ENCODE results near the gene UACA. TPM values are rescaled to one million over a fixed set of nuclear protein-coding genes. Genes with fewer than 3 reads are reported as not detected.
"Not testable (repeated sequence)": the region's sequence is repeated elsewhere in the genome, so short reads cannot be mapped to it uniquely, and the experiment has no call there.

UACA gene
- total RNA-seq, 2 donors from 2014 or later = 22.4 to 27.2 TPM

- intact Hi-C loops (cut with DNase I) = no loop called here
- TF ChIP-seq POLR2A (IDR thresholded peaks at IDR 0.05) (no peak), CTCF (IDR thresholded peaks at IDR 0.05) (no peak)
These were observed 138.3 kb downstream of the UACA start for GRCh38 chr15:70625011-70625410.

GRCh38 chr15:70618929-70619328 is 144.4 kb downstream of the UACA start:
- H3K4me1 ChIP-seq = peaks cover 4% of the 10 kb centered on the region
- TF ChIP-seq POLR2A (IDR thresholded peaks at IDR 0.05) = no peak
- TF ChIP-seq CTCF (IDR thresholded peaks at IDR 0.05) = no peak
- H3K9me3 ChIP-seq = no peaks in the 10 kb centered on the region
- DNase-seq = no peak
- H3K36me3 ChIP-seq (replicated peaks in 1 of 2; ENCODE audit: insufficient read depth in 1 of 2, low read depth in 2 of 2) = no peaks in the 10 kb centered on the region
- H3K4me3 ChIP-seq = no peak overlapping the region
- no peak for ATAC-seq
- WGBS, 2 donors = 83 to 85% methylated on average over 3 of the region's 3 CpGs
- intact Hi-C loops (cut with DNase I) = no loop called here
- no peak overlapping the region for H3K27ac ChIP-seq
- H3K27me3 ChIP-seq = no peaks in the 10 kb centered on the region

More at GRCh38 chr15:70625011-70625410, 138.3 kb downstream of the UACA start:
- DNase-seq (no peak), ATAC-seq (no peak)
- H3K4me1 ChIP-seq = no peaks in the 10 kb centered on the region
- no peak overlapping the region for H3K27ac ChIP-seq
- no peaks in the 10 kb centered on the region for H3K27me3 ChIP-seq
- H3K9me3 ChIP-seq = no peaks in the 10 kb centered on the region
- no peaks in the 10 kb centered on the region for H3K36me3 ChIP-seq (replicated peaks in 1 of 2; ENCODE audit: insufficient read depth in 1 of 2, low read depth in 2 of 2)
- H3K4me3 ChIP-seq = no peak overlapping the region

DNA sequence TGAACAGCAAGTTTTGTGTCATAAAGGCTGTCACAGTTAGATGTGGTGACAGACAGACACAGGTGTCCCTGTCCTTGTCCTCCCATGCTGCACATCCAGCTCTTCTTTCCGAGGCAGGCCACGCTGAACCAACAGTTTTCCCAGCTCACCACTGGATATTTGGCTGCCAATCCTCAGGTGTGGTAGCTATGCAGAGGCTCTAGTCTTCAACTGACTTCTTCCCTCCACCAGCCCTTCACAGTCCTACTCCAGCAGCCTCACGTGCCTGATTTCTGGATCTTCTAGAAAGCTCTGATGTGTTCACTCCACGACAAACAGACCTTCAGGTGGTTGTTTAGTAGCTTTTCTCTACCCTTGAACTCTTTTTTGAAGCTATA is 145.5 kb downstream of the UACA start:
- no peaks in the 10 kb centered on the region for H3K9me3 ChIP-seq
- DNase-seq = no peak
- intact Hi-C loops (cut with DNase I) = no loop called here
- no peak overlapping the region for H3K4me3 ChIP-seq
- TF ChIP-seq POLR2A (IDR thresholded peaks at IDR 0.05) (no peak), CTCF (IDR thresholded peaks at IDR 0.05) (no peak)
- H3K27me3 ChIP-seq = no peaks in the 10 kb centered on the region
- 88 to 94% methylated on average over 4 of the region's 4 CpGs for WGBS, 2 donors
- no peaks in the 10 kb centered on the region for H3K36me3 ChIP-seq (replicated peaks in 1 of 2; ENCODE audit: insufficient read depth in 1 of 2, low read depth in 2 of 2)
- peaks cover 4% of the 10 kb centered on the region for H3K4me1 ChIP-seq
- no peak for ATAC-seq
- H3K27ac ChIP-seq = no peak overlapping the region

DNA sequence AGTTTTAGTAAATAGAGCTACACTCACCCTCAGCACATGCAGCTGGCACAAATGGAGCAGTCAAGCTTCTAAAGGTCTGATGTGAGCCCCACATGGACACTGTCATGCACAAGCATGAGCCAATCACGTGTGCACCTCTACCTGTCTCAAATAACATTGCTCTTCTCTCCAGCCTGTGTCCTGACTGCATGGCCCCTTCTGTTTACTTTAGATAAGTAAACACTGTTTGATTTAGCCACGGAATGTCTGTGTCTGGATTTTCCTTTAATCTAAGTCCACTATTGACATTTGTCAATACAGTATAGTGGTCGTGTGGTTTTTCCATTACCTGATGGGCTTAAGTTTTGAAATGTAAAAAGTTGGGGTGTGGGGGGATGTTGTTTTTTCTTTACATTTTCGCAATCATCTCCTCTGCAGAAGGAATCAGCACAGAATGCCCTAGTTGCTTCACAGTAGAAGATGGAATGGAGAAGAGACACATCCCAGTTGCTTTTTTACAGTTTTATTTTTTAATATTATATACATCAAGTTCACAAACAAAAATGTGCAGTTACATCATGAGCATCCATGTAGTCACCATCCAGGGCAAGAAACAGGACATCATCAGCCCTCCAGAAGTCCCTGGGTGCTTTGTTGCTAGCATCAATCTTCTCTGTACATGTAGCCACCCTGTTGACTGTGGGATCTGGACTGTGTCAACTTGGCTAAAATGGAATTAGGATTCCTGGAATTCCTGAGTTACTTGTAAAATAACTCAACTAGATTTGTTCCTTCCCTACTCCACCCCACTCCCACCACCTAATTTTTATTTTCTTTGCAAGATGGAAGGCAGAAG is 146.1 kb downstream of the UACA start:
- TF ChIP-seq POLR2A (IDR thresholded peaks at IDR 0.05) = no peak
- no peak for TF ChIP-seq CTCF (IDR thresholded peaks at IDR 0.05)
- Histone ChIP-seq H3K27ac (no peak overlapping the region), H3K9me3 (no peaks in the 10 kb centered on the region), H3K4me1 (peaks cover 4% of the 10 kb centered on the region), H3K27me3 (no peaks in the 10 kb centered on the region), H3K36me3 (replicated peaks in 1 of 2; ENCODE audit: insufficient read depth in 1 of 2, low read depth in 2 of 2) (no peaks in the 10 kb centered on the region), H3K4me3 (no peak overlapping the region)
- intact Hi-C loops (cut with DNase I) = no loop called here
- ATAC-seq = no peak
- no peak for DNase-seq
- 26 to 32% methylated on average over 4 of the region's 4 CpGs for WGBS, 2 donors

- 49 to 87% methylated on average over 2 of the region's 2 CpGs for WGBS, 2 donors
- ATAC-seq; H3K4me1 ChIP-seq; DNase-seq; H3K4me3 ChIP-seq; H3K27me3 ChIP-seq; H3K27ac ChIP-seq; intact Hi-C loops (cut with DNase I); H3K36me3 ChIP-seq (replicated peaks in 1 of 2; ENCODE audit: insufficient read depth in 1 of 2, low read depth in 2 of 2); H3K9me3 ChIP-seq: not testable (repeated sequence)
These were observed 147.0 kb downstream of the UACA start for GRCh38 chr15:70616311-70616756.

All from body of pancreas (tissue), 4 donors.